NCI-H1048 (cell line): ENCODE results near the gene KRTAP12-2.
"Not testable (repeated sequence)": the region's sequence is repeated elsewhere in the genome, so short reads cannot be mapped to it uniquely, and the experiment has no call there.

ENCODE experiments used
- DNase-seq: peaks from one replicate; lab custom pipeline; 2025; lab: John Stamatoyannopoulos, UW

Gene KRTAP12-2

GRCh38 chr21:44684077-44684476, 17.4 kb upstream of the KRTAP12-2 start:
- no peak for DNase-seq

- no peak for DNase-seq
These were observed 15.9 kb upstream of the KRTAP12-2 start for GRCh38 chr21:44682580-44683151.

GRCh38 chr21:44681861-44682579, 15.3 kb upstream of the KRTAP12-2 start, which contains the start of gene KRTAP12-1:
Gene KRTAP12-1, minus strand, starts transcription at chr21:44682163. Its CDS starts 40 bp downstream, at chr21:44682123.
- no peak for DNase-seq

DNA sequence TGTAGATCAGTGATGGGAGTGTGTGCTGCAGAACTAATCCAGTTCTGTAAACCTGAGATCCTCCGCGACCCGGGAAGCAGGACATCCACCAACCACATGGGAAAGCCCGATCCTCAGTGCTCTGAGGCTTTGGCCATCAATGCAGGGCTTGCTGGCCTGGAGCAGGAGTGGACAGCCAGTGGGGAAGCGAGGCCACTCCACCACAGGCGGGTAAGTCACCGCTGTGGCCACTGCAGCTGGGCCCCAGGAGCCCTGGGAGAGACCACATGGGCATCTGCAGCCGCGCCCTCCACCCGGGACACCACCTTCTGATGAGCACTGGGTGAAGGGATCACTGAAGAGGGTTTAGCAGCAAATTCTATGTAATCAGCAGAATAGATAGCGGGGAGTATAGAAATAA, 14.4 kb upstream of the KRTAP12-2 start:
- DNase-seq, result no peak

DNA sequence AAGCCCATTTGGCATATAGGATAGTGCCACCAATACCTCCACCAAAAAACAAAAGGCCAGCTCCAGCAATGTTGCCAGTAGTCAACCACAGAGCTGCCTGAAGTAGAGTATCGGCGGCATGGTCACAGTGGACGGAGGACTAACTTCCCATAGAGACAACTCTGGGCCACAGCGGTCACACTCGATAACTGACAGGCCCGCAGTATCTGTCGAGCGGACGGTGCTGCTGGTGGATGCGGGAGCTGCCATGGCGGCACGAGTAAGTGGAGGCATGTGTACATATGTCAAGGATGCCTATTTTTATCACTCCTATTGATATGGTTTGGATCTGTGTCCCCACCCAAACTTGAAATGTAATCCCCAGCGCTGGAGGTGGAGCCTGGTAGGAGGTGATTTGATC, 11.2 kb upstream of the KRTAP12-2 start:
- no peak for DNase-seq

DNA sequence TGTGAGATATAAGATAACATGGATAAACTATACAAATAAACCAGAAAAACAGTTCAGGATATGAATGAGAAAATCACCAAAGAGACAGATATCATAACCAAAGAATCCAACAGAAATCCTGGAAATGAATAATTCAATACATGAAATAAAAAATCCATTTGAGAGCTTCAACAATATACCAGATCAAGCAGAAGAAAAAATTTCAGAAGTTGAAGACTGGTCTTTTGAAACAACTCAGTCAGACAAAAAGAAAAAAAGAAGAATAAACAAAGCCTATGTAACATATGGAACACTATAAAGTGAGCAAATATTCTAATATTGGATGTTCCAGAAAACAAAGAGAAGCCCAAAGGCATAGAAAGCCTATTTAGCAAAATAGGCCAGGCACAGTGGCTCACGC, 5.2 kb upstream of the KRTAP12-2 start:
- no peak for DNase-seq

GRCh38 chr21:44670642-44671432, 4.1 kb upstream of the KRTAP12-2 start:
- no peak for DNase-seq

GRCh38 chr21:44667612-44668011, 885 bp upstream of the KRTAP12-2 start:
- no peak for DNase-seq

- no peak for DNase-seq
These were observed 2.0 kb downstream of the KRTAP12-2 start for GRCh38 chr21:44664691-44665090.

- DNase-seq, result not testable (repeated sequence)
These were observed 5.2 kb downstream of the KRTAP12-2 start for GRCh38 chr21:44661567-44661966.

DNA sequence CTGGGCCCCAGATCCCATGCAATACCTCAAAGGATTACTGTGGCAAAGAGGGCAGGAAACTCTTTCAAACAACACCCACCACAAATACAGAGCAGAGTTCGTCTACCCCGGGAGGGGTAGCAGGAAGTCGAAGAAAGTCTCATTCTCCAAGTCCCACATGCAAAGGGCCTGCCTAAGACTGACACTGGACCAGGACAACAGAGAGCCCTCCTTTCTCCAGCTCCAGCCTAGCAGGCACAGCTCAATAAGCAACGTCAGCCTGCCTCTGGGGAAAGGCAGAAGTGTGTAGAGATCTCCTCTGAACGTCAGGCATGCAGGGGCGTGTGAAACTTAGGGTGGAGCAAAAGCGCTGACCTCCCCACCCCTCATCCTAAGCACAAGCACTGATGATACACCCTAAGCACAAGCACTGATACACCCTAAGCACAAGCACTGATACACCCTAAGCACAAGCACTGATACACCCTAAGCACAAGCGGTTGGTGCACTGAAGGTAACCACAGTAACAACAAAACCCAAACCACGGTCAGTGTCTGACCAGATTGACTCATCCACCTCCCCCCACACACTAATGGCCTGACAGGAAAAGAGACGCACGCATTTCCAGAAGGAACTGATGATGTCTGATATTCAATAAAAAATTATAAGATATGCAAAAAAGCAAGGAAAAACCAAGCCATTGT, 7.7 kb downstream of the KRTAP12-2 start:
- no peak for DNase-seq

DNA sequence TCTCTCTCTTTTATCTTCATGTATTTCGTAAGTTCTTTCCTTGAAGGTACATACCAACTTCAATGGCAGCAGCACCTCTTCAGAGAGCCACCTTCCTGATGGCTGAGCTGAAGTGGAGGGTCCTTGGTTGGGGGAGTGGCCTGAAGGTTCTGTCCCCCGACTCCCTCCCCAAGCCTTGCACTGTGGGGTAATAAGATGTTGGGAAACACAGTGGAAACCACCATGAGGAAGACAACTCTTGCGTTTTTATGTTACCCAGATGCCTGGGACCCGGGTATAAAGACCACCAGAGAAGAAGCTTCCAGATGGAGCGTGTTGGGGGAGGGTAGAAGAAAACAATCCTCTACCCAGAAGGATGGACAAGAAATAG, 8.2 kb downstream of the KRTAP12-2 start:
- no peak for DNase-seq

- DNase-seq, result no peak
These were observed 8.8 kb downstream of the KRTAP12-2 start, which contains the start of gene KRTAP12-3 for GRCh38 chr21:44657635-44658540. Gene KRTAP12-3, plus strand, starts transcription at chr21:44657932. Its CDS starts 48 bp downstream, at chr21:44657980.

DNA sequence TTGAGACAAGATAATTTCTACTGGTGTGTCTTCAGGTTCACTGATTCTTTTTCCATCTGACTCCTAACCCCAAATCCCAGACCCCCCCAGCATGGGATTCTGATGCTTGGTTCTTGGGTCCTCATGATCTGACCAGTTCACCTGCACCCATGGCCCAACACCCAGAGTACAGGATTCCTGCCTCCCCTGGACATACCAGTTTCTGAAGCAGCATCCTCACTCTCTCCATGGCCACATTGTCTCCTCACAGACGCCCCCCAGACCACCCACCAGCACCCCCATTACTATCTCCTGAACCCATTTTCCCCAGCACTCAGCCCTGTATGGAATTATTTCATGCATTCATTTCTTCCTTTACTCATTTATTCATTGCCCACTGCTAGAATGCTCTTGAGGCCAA, 9.9 kb downstream of the KRTAP12-2 start:
- no peak for DNase-seq

- no peak for DNase-seq
These were observed 12.1 kb downstream of the KRTAP12-2 start, which contains the start of gene KRTAP12-4 for GRCh38 chr21:44654576-44655175. Gene KRTAP12-4, minus strand, starts transcription at chr21:44654659. Its CDS starts 45 bp downstream, at chr21:44654614.

DNA sequence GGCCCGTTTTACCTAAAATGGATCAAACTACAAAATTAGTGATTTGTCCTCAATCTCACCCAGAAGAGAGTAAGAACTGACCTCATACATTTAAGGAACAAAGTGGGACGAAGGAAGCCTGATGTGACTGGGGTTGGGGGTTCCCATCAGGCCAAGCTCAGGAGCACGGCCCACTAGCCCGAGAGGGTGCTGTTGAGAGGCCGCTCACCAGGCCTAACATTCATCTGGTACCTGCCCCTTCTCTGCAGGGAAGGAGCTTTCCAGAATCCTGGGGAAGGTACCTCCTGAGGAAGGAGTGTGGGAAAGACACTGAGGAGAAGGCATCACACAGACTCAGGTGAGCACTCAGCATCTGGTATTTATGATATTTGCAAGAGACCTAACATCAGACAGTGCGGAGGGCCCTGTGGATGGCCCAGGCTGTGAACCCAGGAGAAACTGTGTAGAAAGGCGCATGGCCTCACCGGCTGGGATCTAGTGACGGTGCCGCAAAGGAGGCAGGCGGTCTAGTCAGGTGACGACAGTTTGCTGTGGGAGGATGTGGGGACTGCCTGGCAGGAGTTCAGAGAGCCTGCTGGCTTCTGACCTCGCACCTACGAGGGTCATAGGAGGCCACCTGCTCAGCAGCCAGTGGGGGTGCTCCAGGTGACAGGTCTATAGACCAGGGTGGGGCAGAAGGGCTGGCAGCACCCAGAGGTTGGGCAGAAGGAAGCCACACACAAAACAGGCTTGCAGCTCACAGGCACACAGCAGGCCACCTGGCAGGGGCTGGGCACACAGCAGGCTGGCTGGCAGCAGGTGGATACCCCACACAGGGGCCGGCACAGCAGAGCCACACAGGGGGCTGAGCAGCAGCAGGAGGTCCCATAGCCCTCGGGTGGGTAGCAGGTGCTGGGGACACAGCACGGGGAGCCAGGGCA, 12.8 kb downstream of the KRTAP12-2 start:
- no peak for DNase-seq

DNA sequence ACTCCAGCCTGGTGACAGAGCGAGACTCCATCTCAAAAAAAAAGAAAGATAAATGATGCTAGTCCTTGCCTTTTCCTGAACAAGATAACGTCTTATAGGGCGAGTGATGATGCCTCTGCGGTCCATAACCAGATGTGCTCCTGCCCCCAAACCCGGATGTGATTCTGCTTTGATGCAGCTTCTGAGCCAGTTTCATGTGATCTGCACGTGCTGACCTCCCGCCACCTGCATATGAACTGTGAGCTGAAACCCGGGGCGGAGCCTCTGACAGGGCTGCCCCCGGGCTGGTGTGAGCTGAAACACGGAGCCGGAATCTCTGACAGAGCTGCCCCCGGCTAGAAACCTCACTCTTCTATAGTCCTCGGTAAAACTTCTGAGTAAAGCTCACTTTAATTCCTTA, 13.6 kb downstream of the KRTAP12-2 start:
- DNase-seq, result no peak

GRCh38 chr21:44650973-44651675, 15.6 kb downstream of the KRTAP12-2 start:
- DNase-seq, result no peak
